HPDE6-E6E7 (cell line): ENCODE results near the gene PSMB9.

Source experiments
- DNase-seq: peaks from one replicate; pipeline ENCODE4 v3.0.0; 2011; ENCODE audit warnings: missing footprints; ENCODE audit errors: extremely low spot score

Gene PSMB9

DNA sequence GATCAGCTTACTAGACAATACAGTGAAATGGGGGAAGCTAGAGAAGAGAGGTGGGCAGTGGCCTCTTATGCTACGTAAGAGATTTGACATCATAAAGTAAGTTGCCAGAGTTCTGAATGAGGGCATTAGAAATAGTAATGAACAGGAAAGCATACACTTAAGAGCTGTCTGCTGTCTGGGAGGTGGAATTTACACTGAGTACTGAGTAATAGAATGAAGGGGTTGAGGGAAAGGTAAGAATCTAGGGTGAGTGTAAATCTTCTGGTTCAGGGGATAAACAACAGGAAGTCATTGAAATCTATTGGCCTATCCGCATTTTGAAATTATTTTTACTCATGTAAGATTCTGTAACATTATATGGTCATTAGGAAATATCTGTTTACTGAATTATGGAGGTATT is 51.1 kb downstream of the PSMB9 start:
- DNase-seq: no peak

DNA sequence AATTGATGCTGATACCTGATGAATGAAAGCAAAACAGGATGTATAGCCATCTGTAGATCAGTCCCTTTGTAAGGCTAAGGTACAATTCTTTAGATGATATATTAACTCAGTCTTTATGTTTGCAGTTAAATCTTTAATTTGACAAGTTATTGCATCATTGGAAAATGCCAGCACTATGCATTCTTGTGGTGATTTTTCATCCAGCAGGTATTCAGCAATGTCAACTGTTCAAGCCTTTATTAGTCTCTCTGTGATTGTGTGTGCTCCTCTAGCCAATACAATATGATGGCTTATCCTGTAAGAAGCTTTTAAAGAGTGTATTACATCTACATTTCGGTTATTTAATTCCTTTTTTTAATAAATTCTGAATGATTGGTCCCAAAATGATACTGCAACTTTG is 52.5 kb downstream of the PSMB9 start:
- DNase-seq: no peak

DNA sequence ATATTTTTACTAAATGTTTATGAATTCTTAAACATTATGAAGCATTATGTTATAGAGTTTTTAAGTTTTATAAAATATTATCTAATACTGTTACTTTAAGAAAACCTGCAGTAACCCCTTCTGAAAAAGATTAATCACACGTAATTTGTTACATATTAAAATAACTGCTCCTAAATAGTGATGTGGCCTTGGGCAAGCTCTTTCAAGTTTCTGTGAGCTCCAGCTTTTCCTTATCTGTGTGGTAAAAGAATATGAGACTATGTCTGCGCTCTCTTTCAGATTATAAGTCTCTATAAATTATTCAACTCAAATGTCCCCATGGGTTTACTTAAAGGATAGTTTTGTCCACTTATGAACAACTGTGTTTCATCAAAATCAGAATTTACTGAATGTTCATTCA is 54.9 kb downstream of the PSMB9 start:
- no peak for DNase-seq
